Naive thymus-derived CD4-positive, alpha-beta T cell (primary cell): ENCODE measurements around the gene GADD45B. TPM values are rescaled to one million over a fixed set of nuclear protein-coding genes. Genes with fewer than 3 reads are reported as not detected.

Experiments used
- ATAC-seq: fragments of 150-1000 bp; cut with Tn5 transposase; 2 replicates; pipeline ENCODE4 v1.10.0; 2021; ENCODE audit warnings: mild to moderate bottlenecking, moderate library complexity
- CTCF ChIA-PET: fragments of 350-600 bp; sonication (Branson Sonifier 250); formaldehyde crosslinking; loops from one replicate; lab custom pipeline; 2021; ENCODE audit warnings: antibody characterized with exemption; lab: Charles Lee
- POLR2A ChIA-PET: fragments of 350-600 bp; sonication (Branson Sonifier 250); formaldehyde crosslinking; loops from one replicate; lab custom pipeline; 2021; ENCODE audit warnings: antibody characterized with exemption, inconsistent platforms; lab: Charles Lee
- DNase-seq, 9 donors: peaks; one replicate each; pipeline versions ENCODE4 v3.0.0 to v3.0.0-alpha.2; 2020 to 2022; ENCODE audit warnings: mixed read lengths in 1 of 9
- H3K27ac ChIP-seq: one replicate; pipeline ENCODE4 v1.7.0; 2013; ENCODE audit warnings: mild to moderate bottlenecking, low read depth, low read length, moderate library complexity
- H3K27me3 ChIP-seq, 2 donors: one replicate each; pipeline ENCODE4 v1.7.0; 2013; ENCODE audit warnings: low read length in 2 of 2, mild to moderate bottlenecking in 2 of 2, moderate library complexity in 2 of 2; ENCODE audit not compliant: control insufficient read depth in 2 of 2, insufficient read depth in 2 of 2
- H3K36me3 ChIP-seq, 3 experiments: 1 replicate in 2 of 3; 2 replicates in 1 of 3; pipeline ENCODE4 v1.7.0; 2013; ENCODE audit warnings: low read length in 3 of 3, mild to moderate bottlenecking in 3 of 3, moderate library complexity in 1 of 3; ENCODE audit not compliant: insufficient read depth in 3 of 3, control insufficient read depth in 2 of 3
- H3K4me1 ChIP-seq, 2 donors: one replicate each; pipeline ENCODE4 v1.7.0; 2013; ENCODE audit warnings: low read length in 2 of 2, mild to moderate bottlenecking in 2 of 2, moderate library complexity in 1 of 2; ENCODE audit not compliant: control insufficient read depth in 2 of 2, insufficient read depth in 2 of 2
- H3K4me3 ChIP-seq: 2 replicates; pipeline ENCODE4 v1.7.0; 2013; ENCODE audit warnings: mild to moderate bottlenecking, low read length
- H3K9me3 ChIP-seq, 3 experiments: 1 replicate in 2 of 3; 2 replicates in 1 of 3; pipeline ENCODE4 v1.7.0; 2013; ENCODE audit warnings: low read length in 3 of 3; ENCODE audit not compliant: control insufficient read depth in 2 of 3
- H3K27ac Mint-ChIP-seq, 9 donors: one replicate each; pipeline ENCODE4 v1.8.0; 2020 to 2022; ENCODE audit warnings: mixed read lengths in 9 of 9, mild to moderate bottlenecking in 8 of 9, moderate library complexity in 5 of 9, inconsistent platforms in 2 of 9
- H3K27me3 Mint-ChIP-seq, 5 donors: one replicate each; pipeline ENCODE4 v1.8.0; 2021 to 2022; ENCODE audit warnings: mixed read lengths in 5 of 5, mild to moderate bottlenecking in 1 of 5
- H3K36me3 Mint-ChIP-seq, 5 donors: one replicate each; pipeline ENCODE4 v1.8.0; 2020 to 2022; ENCODE audit warnings: mixed read lengths in 5 of 5, mild to moderate bottlenecking in 3 of 5, inconsistent platforms in 1 of 5
- H3K4me1 Mint-ChIP-seq, 7 donors: one replicate each; pipeline ENCODE4 v1.8.0; 2020 to 2022; ENCODE audit warnings: mixed read lengths in 7 of 7, mild to moderate bottlenecking in 3 of 7, inconsistent platforms in 1 of 7
- H3K4me3 Mint-ChIP-seq, 10 donors: one replicate each; pipeline ENCODE4 v1.8.0; 2020 to 2022; ENCODE audit warnings: mild to moderate bottlenecking in 10 of 10, mixed read lengths in 10 of 10, moderate library complexity in 6 of 10, inconsistent platforms in 2 of 10
- H3K9me3 Mint-ChIP-seq, 11 donors: one replicate each; pipeline ENCODE4 v1.8.0; 2020 to 2022; ENCODE audit warnings: mixed read lengths in 11 of 11, mild to moderate bottlenecking in 4 of 11, inconsistent platforms in 1 of 11, moderate library complexity in 1 of 11
- intact Hi-C, 2 donors: fragments of 100-400 bp; cut with micrococcal nuclease; formaldehyde crosslinking; loops; one replicate each; pipeline ENCODE4 v1.15.1; 2023
- polyA plus RNA-seq, 2 donors: library from polyadenylated mRNA; unstranded; fragments of 300-500 nt; fragmentation: Illumina TruSeq; gene quantifications; one replicate each; pipeline ENCODE4 v1.2.3, GENCODE V29; 2021
- total RNA-seq, 6 experiments: library from RNA in 5 of 6; stranded (reverse) in 5 of 6; gene quantifications; 1 replicate in 5 of 6; 2 replicates in 1 of 6; pipeline ENCODE4 v1.2.3 and lab custom pipeline; 2021 to 2026

The GADD45B gene
- total and polyA plus RNA-seq, 7 experiments from 2014 or later, result 30.1 to 157 (median 82.8) TPM

DNA sequence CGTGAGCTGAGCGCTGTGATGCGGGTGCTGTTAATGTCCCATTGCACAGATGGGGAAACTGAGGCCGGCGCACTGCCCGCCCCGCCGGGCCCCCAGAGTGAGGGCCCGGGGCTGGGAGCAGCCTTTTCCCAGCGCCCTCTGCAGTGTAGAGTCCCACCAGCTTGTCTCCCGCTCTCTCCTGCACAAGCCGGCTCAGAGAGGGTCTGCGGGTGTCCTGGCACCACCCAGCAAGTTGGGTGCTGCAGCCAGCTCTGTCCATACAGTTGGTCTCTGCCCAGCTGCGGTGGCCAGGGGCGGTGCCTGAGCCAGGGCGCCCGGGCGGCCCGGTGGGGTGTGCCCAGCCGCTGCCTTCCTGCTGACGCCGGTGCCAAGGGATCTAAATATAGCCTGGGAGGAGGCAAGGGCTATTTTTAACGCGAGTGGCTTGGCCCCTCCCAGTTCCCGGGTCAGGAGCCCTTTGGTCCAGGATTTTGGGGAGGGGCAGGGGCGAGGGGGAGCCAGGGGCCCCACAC, 19.3 kb downstream of the GADD45B start:
- Mint-ChIP-seq H3K27ac (peak overlapping the region in 1 of 9 donors; percentile 19), H3K9me3 (no peaks in the 10 kb centered on the region), H3K36me3 (no peaks in the 10 kb centered on the region), H3K4me1 (peaks cover 0 to 35% (median 26%) of the 10 kb centered on the region in 7 donors), H3K27me3 (peaks cover 15 to 51% (median 20%) of the 10 kb centered on the region in 5 donors), H3K4me3 (peak overlapping the region; percentile 47 to 87 (median 72))
- Histone ChIP-seq H3K36me3 (no peaks in the 10 kb centered on the region), H3K9me3 (no peaks in the 10 kb centered on the region), H3K4me1 (peaks cover 6 to 11% of the 10 kb centered on the region in 2 donors), H3K4me3 (peak overlapping the region; percentile 77), H3K27ac (peak overlapping the region; percentile 69), H3K27me3 (no peaks in the 10 kb centered on the region)
- ATAC-seq (peak; percentile 75), DNase-seq (peak in 1 of 9 donors; percentile 19)
- intact Hi-C loops, result loop anchor here in 1 of 2 donors (5.0 kb wide), 1 partner anchor 37 kb away; no protein-coding TSS in a partner anchor
- CTCF ChIA-PET, result interaction anchor here (1.0 kb wide), 1 partner anchor 8 kb away, joined by 4 read pairs; no protein-coding TSS in a partner anchor
- POLR2A ChIA-PET, result interaction anchor here (1.2 to 7.3 kb wide), 3 partner anchors 8 to 18 kb away, joined by 4 to 81 read pairs (median 4); partner anchors contain the start of gene GADD45B

DNA sequence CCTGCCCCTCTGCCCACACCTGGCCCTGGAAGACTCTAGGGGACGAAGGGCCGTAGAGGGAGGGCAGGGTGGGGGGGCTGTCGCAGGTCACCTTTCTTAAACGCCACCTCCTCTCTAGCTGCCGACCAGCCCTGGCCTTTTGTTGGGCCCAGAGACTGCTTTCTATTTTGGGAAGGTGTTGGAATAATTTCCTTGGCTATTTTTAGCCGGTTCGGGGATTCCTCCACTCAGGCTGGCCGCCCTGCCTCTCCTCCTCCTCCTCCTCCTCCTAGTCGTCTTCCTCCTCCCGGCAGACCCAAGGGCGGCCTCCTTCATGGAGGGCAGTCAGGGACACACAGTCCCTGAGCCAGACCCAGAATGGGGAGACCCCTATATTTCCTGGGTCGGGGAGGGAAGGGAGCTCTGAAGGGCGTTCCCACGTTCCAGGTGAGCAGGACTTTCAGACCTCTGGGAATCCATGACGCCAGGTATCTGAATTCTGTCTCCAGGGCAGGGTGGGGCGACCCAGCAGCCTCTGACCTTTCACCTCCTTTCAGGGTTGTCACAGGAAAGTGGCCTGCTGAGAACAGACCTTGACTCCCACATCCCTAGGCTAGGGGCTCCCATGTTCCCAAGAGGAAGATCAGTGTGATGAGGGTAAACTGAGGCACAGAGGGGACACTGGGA, 19.9 kb downstream of the GADD45B start:
- ChIA-PET CTCF (interaction anchor here (0.6 kb wide), 1 partner anchor 11 kb away, joined by 3 read pairs; no protein-coding TSS in a partner anchor), POLR2A (interaction anchor here (1.2 to 7.3 kb wide), 2 partner anchors 9 to 19 kb away, joined by 4 to 81 read pairs; partner anchors contain the start of gene GADD45B)
- Mint-ChIP-seq H3K4me1 (peaks cover 0 to 33% (median 26%) of the 10 kb centered on the region in 7 donors), H3K27ac (peak overlapping the region in 1 of 9 donors; percentile 29), H3K9me3 (no peaks in the 10 kb centered on the region), H3K36me3 (no peaks in the 10 kb centered on the region), H3K4me3 (peak overlapping the region; percentile 43 to 82 (median 64)), H3K27me3 (peaks cover 15 to 46% (median 17%) of the 10 kb centered on the region in 5 donors)
- intact Hi-C loops, result loop anchor here in 1 of 2 donors (5.0 kb wide), 1 partner anchor 37 kb away; no protein-coding TSS in a partner anchor
- Histone ChIP-seq H3K4me1 (peaks cover 6 to 11% of the 10 kb centered on the region in 2 donors), H3K27ac (peak overlapping the region; percentile 69), H3K36me3 (no peaks in the 10 kb centered on the region), H3K9me3 (no peaks in the 10 kb centered on the region), H3K27me3 (no peaks in the 10 kb centered on the region), H3K4me3 (peak overlapping the region; percentile 77)
- no peak for DNase-seq
- ATAC-seq, result no peak

DNA sequence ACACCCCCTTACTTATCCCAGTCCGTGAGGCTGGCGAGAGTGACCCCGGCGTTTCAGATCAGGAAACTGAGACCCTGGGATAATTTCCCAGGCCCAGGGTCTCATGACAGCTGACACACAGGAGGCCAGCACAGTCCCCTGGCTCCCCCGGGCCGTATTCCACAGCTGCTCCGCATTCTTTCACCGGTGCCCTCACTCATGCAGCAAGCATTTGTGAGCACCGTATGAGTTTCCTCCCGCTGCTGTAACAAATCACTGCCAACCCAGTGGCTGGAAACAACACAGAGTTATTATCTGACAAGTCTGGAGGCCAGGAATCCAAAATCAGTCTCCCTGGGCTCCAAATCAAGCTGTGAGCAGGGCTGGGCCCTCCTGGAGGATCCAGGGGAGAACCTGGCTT, 21.3 kb downstream of the GADD45B start:
- ATAC-seq (no peak), DNase-seq (no peak)
- CTCF ChIA-PET, result interaction anchor here (0.6 kb wide), 1 partner anchor 82 kb away, joined by 3 read pairs; no protein-coding TSS in a partner anchor
- Histone ChIP-seq H3K27me3 (no peaks in the 10 kb centered on the region), H3K4me1 (peaks cover 6 to 11% of the 10 kb centered on the region in 2 donors), H3K4me3 (no peak overlapping the region), H3K36me3 (no peaks in the 10 kb centered on the region), H3K27ac (no peak overlapping the region), H3K9me3 (no peaks in the 10 kb centered on the region)
- peaks cover 5 to 34% (median 9%) of the 10 kb centered on the region in 5 donors for H3K27me3 Mint-ChIP-seq
- intact Hi-C loops, result loop anchor here in 1 of 2 donors (5.0 kb wide), 1 partner anchor 35 kb away; no protein-coding TSS in a partner anchor
- POLR2A ChIA-PET, result interaction anchor here (0.7 to 7.3 kb wide), 3 partner anchors 12 to 124 kb away, joined by 3 to 81 read pairs (median 3); partner anchors contain the start of gene GADD45B
- H3K4me3 Mint-ChIP-seq, result no peak overlapping the region
- no peaks in the 10 kb centered on the region for H3K36me3 Mint-ChIP-seq
- no peak overlapping the region for H3K27ac Mint-ChIP-seq
- H3K4me1 Mint-ChIP-seq, result peaks cover 0 to 31% (median 19%) of the 10 kb centered on the region in 7 donors
- H3K9me3 Mint-ChIP-seq, result no peaks in the 10 kb centered on the region

DNA sequence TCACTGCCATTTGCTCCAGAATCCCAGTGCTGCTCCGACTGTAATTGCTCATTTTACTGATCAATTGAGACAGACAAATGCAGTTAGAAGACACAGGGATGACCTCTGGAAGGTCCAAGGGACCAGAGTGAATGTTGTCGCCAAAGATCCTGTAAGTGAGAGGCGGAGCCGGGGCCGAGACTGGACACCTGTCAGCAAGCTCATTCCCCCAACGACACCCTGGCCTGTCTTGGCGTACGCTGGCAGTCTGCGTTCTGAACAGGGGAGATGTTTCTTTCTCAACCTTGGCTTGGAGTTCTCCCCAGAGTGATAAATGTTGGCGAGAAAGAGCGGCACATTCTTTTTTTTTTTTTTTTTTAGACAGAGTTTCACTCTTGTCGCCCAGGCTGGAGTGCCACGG, 24.2 kb downstream of the GADD45B start:
- Histone ChIP-seq H3K27ac (no peak overlapping the region), H3K4me3 (no peak overlapping the region), H3K4me1 (peaks cover 19 to 21% of the 10 kb centered on the region in 2 donors), H3K36me3 (no peaks in the 10 kb centered on the region), H3K27me3 (no peaks in the 10 kb centered on the region), H3K9me3 (no peaks in the 10 kb centered on the region)
- ChIA-PET POLR2A (no interaction called here), CTCF (interaction anchor here (0.6 kb wide), 1 partner anchor 102 kb away, joined by 4 read pairs; no protein-coding TSS in a partner anchor)
- H3K27me3 Mint-ChIP-seq, result peaks cover 0 to 20% (median 0%) of the 10 kb centered on the region in 5 donors
- DNase-seq, result no peak
- peak overlapping the region in 1 of 9 donors; percentile 34 for H3K27ac Mint-ChIP-seq
- H3K4me1 Mint-ChIP-seq, result peaks cover 6 to 33% (median 23%) of the 10 kb centered on the region in 7 donors
- ATAC-seq, result no peak
- peaks cover 0 to 3% (median 0%) of the 10 kb centered on the region in 5 donors for H3K36me3 Mint-ChIP-seq
- H3K4me3 Mint-ChIP-seq, result no peak overlapping the region
- intact Hi-C loops, result loop anchor here in 1 of 2 donors (5.0 kb wide), 1 partner anchor 62 kb away; no protein-coding TSS in a partner anchor
- H3K9me3 Mint-ChIP-seq, result no peaks in the 10 kb centered on the region

DNA sequence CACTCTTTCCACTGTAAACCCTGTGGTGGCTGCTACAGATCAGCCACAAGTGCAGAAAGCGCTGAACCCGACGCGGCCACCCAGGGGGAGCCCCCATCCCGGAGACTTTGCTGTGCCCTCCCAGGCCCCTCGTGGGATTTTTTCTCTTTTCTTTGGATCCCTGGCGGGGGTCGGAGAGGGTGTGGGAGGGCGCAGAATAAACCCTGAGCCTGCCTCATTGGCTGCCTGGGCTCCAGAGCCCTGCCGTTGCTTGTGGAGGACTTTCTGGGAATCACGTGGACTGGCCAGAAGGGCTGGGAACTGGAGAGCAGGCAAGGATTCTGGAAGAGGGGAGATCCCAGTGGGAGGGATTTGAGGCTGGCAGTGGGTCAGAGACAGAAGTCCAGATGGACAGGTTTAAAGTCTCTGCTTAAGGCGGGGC, 24.9 kb downstream of the GADD45B start:
- CTCF ChIA-PET, result no interaction called here
- H3K4me3 Mint-ChIP-seq, result peak overlapping the region in 1 of 10 donors; percentile 29
- Histone ChIP-seq H3K27me3 (no peaks in the 10 kb centered on the region), H3K4me1 (peaks cover 12 to 18% of the 10 kb centered on the region in 2 donors), H3K4me3 (no peak overlapping the region), H3K36me3 (no peaks in the 10 kb centered on the region), H3K27ac (no peak overlapping the region), H3K9me3 (no peaks in the 10 kb centered on the region)
- POLR2A ChIA-PET, result no interaction called here
- intact Hi-C loops, result loop anchor here in 1 of 2 donors (5.0 kb wide), 1 partner anchor 61 kb away; no protein-coding TSS in a partner anchor
- H3K36me3 Mint-ChIP-seq, result peaks cover 0 to 3% (median 0%) of the 10 kb centered on the region in 5 donors
- peaks cover 0 to 23% (median 0%) of the 10 kb centered on the region in 5 donors for H3K27me3 Mint-ChIP-seq
- H3K27ac Mint-ChIP-seq, result no peak overlapping the region
- peaks cover 6 to 33% (median 22%) of the 10 kb centered on the region in 7 donors for H3K4me1 Mint-ChIP-seq
- DNase-seq (no peak), ATAC-seq (no peak)
- H3K9me3 Mint-ChIP-seq, result no peaks in the 10 kb centered on the region

DNA sequence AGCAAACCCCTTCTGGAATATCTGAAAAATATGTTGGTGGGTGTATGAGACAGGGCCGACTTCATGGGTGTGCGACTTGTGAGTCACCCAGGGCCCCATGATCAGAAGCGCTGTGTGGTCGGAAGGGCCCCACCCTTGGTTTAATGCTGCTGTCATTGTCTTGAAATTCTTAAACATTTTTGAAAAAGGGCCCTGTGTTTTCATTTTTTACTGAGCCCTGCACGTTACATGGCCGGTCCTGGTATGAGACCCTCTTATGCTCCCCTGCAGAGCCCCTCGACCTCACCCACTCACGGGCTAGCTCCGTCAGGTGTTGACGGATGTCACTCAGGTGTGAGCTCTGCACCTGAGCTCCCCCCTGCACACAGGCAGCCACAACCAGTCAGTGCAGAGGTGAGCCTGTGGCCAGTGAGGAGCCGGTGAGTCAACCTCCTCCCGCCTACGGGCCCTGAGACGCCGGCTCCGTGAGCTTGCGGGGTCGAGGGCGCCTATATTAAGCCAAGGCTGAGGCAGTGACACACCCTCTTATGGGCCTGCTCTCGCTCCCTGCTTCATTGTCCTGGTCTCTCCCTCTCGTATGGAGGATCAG, 27.7 kb downstream of the GADD45B start:
- DNase-seq (peak in 8 of 9 donors; percentile 27 to 67 (median 44)), ATAC-seq (peak; percentile 87)
- Histone ChIP-seq H3K36me3 (no peaks in the 10 kb centered on the region), H3K27me3 (no peaks in the 10 kb centered on the region), H3K9me3 (no peaks in the 10 kb centered on the region), H3K4me1 (peaks cover 11 to 15% of the 10 kb centered on the region in 2 donors), H3K4me3 (peak overlapping the region; percentile 14), H3K27ac (peak overlapping the region; percentile 54)
- ChIA-PET POLR2A (interaction anchor here (0.6 to 7.3 kb wide), 13 partner anchors 9 to 459 kb away, joined by 3 to 145 read pairs (median 4); partner anchors contain the start of gene GADD45B), CTCF (interaction anchor here (0.9 to 1.0 kb wide), 2 partner anchors 9 to 27 kb away, joined by 4 to 5 read pairs; partner anchors contain the start of gene GADD45B)
- Mint-ChIP-seq H3K4me1 (peaks cover 6 to 35% (median 21%) of the 10 kb centered on the region in 7 donors), H3K27ac (peak overlapping the region; percentile 87 to 93 (median 90)), H3K4me3 (peak overlapping the region in 9 of 10 donors; percentile 63 to 79 (median 72)), H3K9me3 (no peaks in the 10 kb centered on the region), H3K36me3 (peaks cover 0 to 3% (median 0%) of the 10 kb centered on the region in 5 donors), H3K27me3 (peaks cover 0 to 19% (median 0%) of the 10 kb centered on the region in 5 donors)
- intact Hi-C loops, result loop anchor here (1.0 to 5.0 kb wide), 3 partner anchors 27 to 59 kb away; partner anchors contain the start of gene GADD45B (in 1 of the 2)
